ENCODE data around the gene ALX4. TPM values are rescaled to one million over a fixed set of nuclear protein-coding genes. Genes with fewer than 3 reads are reported as not detected.
A peak's percentile ranks its signal among the peaks of the same experiment; 100 is the strongest.

Gene ALX4
- total and polyA plus RNA-seq, 11 donors: 0.03 to 0.24 (median 0.10) TPM; not detected in 3

- intact Hi-C loops (cut with DNase I): loop anchor here in 1 of 10 donors (10.0 kb wide), 1 partner anchor 123 kb away; no protein-coding TSS in a partner anchor
- TF ChIP-seq POLR2A (IDR thresholded peaks at IDR 0.05): no peak
- TF ChIP-seq CTCF (IDR thresholded peaks at IDR 0.05): no peak
- DNase-seq: peak in 1 of 5 donors; percentile 32
- H3K4me1 ChIP-seq: peaks cover 0 to 7% (median 0%) of the 10 kb centered on the region in 12 donors
- peaks cover 0 to 14% (median 10%) of the 10 kb centered on the region in 12 donors for H3K9me3 ChIP-seq
- H3K27ac ChIP-seq: no peak overlapping the region
- H3K36me3 ChIP-seq: no peaks in the 10 kb centered on the region
- ATAC-seq: peak in 2 of 4 donors; percentile 10 to 18
- H3K27me3 ChIP-seq: no peaks in the 10 kb centered on the region
- 94 to 97% (median 96%) methylated on average over 8 of the region's 8 CpGs for WGBS, 4 donors
- H3K4me3 ChIP-seq: no peak overlapping the region
These were observed 52.4 kb downstream of the ALX4 start for GRCh38 chr11:44257338-44258189.

- intact Hi-C loops (cut with DNase I): loop anchor here in 1 of 10 donors (10.0 kb wide), 1 partner anchor 122 kb away; no protein-coding TSS in a partner anchor
- peak in 2 of 5 donors; percentile 52 to 57 for DNase-seq
- no peaks in the 10 kb centered on the region for H3K27me3 ChIP-seq
These were observed 53.2 kb downstream of the ALX4 start for GRCh38 chr11:44256673-44257291.

GRCh38 chr11:44255406-44256071 lies 54.4 kb downstream of the ALX4 start:
- Histone ChIP-seq H3K36me3 (no peaks in the 10 kb centered on the region), H3K4me1 (peaks cover 0 to 7% (median 0%) of the 10 kb centered on the region in 12 donors), H3K27me3 (no peaks in the 10 kb centered on the region), H3K9me3 (peaks cover 0 to 22% (median 13%) of the 10 kb centered on the region in 12 donors), H3K27ac (no peak overlapping the region), H3K4me3 (no peak overlapping the region)
- intact Hi-C loops (cut with DNase I): loop anchor here in 1 of 10 donors (10.0 kb wide), 1 partner anchor 121 kb away; no protein-coding TSS in a partner anchor
- TF ChIP-seq CTCF (IDR thresholded peaks at IDR 0.05) (no peak), POLR2A (IDR thresholded peaks at IDR 0.05) (no peak)
- ATAC-seq: no peak
- 75 to 82% (median 80%) methylated on average over 6 of the region's 6 CpGs for WGBS, 4 donors
- no peak for DNase-seq

More at GRCh38 chr11:44256673-44257291, 53.2 kb downstream of the ALX4 start:
- Histone ChIP-seq H3K27ac (no peak overlapping the region), H3K4me1 (peaks cover 0 to 7% (median 0%) of the 10 kb centered on the region in 12 donors), H3K9me3 (peaks cover 0 to 21% (median 13%) of the 10 kb centered on the region in 12 donors), H3K36me3 (no peaks in the 10 kb centered on the region), H3K4me3 (no peak overlapping the region)
- peak in 2 of 4 donors; percentile 49 to 73 for ATAC-seq
- no peak for TF ChIP-seq POLR2A (IDR thresholded peaks at IDR 0.05)
- TF ChIP-seq CTCF (IDR thresholded peaks at IDR 0.05): no peak
- 60 to 66% (median 62%) methylated on average over 3 to 4 of the region's 4 CpGs for WGBS, 4 donors
